Colon (tissue), 2 donors: Measurements from ENCODE around the gene FKBP10.
"Not testable (repeated sequence)": the region's sequence is repeated elsewhere in the genome, so short reads cannot be mapped to it uniquely, and the experiment has no call there.

ENCODE experiments used
- FAIRE-seq: peaks from 2 replicates; lab custom pipeline; 2012; peaks lifted over from hg19 to GRCh38; lab: Jason Lieb, UNC
- donor health status: control.
- donor health status: control.

The FKBP10 gene

GRCh38 chr17:41812381-41813151, at the start of gene FKBP10:
Gene FKBP10 (plus strand): TSS chr17:41813004. CDS start chr17:41813035, 31 bp downstream.
- no peak for FAIRE-seq

- no peak for FAIRE-seq
Observed at GRCh38 chr17:41763327-41763726, 49.5 kb upstream of the FKBP10 start.

- no peak for FAIRE-seq
Observed at GRCh38 chr17:41766135-41766534, 46.7 kb upstream of the FKBP10 start.

GRCh38 chr17:41767324-41768042, 45.3 kb upstream of the FKBP10 start:
- FAIRE-seq: no peak

GRCh38 chr17:41768682-41769288, 44.0 kb upstream of the FKBP10 start:
- FAIRE-seq: no peak

GRCh38 chr17:41769346-41769862, 43.4 kb upstream of the FKBP10 start:
- no peak for FAIRE-seq

- no peak for FAIRE-seq
Observed at GRCh38 chr17:41769985-41770384, 42.8 kb upstream of the FKBP10 start.

GRCh38 chr17:41771389-41772206, 41.2 kb upstream of the FKBP10 start:
- no peak for FAIRE-seq

- FAIRE-seq: no peak
Observed at GRCh38 chr17:41772218-41772585, 40.6 kb upstream of the FKBP10 start.

- no peak for FAIRE-seq
Observed at GRCh38 chr17:41772586-41773189, 40.1 kb upstream of the FKBP10 start.

- FAIRE-seq: no peak
Observed at GRCh38 chr17:41773190-41773588, 39.6 kb upstream of the FKBP10 start.

- no peak for FAIRE-seq
Observed at GRCh38 chr17:41773731-41774193, 39.0 kb upstream of the FKBP10 start.

- no peak for FAIRE-seq
Observed at GRCh38 chr17:41775394-41776226, 37.2 kb upstream of the FKBP10 start.

GRCh38 chr17:41776262-41776900, 36.4 kb upstream of the FKBP10 start:
- FAIRE-seq: not testable (repeated sequence)

- FAIRE-seq: no peak
Observed at GRCh38 chr17:41777157-41777573, 35.6 kb upstream of the FKBP10 start.

- no peak for FAIRE-seq
Observed at GRCh38 chr17:41777574-41778188, 35.1 kb upstream of the FKBP10 start.

GRCh38 chr17:41779954-41780353, 32.9 kb upstream of the FKBP10 start:
- FAIRE-seq: no peak

- FAIRE-seq: no peak
Observed at GRCh38 chr17:41781404-41782110, 31.2 kb upstream of the FKBP10 start.

- no peak for FAIRE-seq
Observed at GRCh38 chr17:41782142-41782541, 30.7 kb upstream of the FKBP10 start.
